ENCODE measurements around the gene VAV2.
A peak's percentile ranks its signal among the peaks of the same experiment; 100 is the strongest.
"Not testable (repeated sequence)": the region's sequence is repeated elsewhere in the genome, so short reads cannot be mapped to it uniquely, and the experiment has no call there.

VAV2 gene

DNA sequence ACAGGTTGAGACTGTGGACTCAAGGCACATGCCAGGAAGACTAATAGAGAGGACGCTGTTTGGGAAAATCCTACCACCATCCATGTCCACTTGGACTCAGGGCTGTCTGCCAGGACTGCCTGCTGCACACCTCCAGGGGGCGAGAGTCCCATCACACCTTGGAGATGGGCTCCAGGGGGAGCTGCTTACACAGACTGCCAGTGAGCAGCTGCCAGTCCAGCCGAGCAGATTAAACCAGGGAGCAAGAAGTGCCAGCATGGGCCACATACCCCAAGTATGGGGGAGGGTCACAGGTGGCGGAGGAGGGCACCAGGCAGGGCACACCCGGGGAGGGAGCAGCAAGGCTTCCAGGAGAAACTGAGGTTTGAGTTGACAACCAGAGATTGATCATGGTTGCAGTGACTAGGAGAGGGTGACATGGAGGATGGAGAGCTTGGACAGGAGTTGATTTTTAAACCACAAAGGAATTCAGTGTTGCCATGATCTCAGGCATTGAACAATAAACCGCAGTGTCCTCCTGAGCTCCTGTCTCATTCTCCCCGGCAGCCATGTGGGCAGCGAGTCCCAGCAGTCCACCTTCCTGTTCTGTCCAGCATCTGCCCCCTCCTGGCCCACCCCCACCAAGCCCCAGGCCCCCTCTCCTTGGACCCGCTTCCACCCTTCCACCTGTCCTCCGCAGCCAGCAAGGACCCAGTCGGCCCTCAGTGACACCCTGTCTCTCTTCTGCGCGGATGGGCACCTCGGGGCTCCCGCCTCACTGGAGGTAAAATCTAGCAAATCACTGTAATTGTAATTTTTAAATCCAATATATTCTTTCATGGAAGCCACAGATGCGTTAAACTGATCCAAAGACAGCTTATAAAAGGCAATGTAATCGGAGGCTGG lies 3.1 kb upstream of the VAV2 start:
- DNase-seq: no peak

DNA sequence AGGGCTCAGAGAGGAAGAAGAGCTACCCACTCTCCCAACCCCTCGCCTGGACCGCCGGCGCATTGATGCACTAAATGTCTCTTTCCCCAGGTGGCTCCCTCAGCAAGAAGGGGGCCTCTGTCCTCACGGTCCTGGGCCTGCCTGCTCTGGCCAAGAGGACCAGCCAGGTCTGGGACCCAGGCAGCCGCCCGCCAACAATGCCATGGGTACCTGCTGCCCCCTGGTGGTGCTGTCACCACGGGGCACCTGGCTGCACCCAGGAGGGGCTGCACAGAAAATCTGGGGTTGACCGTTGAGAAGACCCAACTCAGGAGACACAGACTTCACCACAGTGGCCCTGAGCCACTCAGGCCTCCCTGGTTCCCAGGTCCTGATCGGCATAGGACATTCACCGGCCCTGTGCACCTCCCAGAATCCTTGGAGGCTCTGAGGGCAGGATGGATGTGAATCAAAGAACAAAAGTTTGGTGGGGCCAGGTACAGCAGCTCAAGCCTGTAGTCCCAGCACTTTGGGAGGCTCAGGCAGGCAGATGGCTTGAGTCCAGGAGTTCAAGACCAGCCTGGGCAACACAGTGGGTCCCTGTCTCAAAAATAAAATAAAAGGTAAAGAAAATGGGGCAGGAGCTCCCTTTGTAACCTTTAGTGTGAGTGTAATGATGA lies 2.4 kb upstream of the VAV2 start:
- peak; percentile 71 to 75 for DNase-seq

DNA sequence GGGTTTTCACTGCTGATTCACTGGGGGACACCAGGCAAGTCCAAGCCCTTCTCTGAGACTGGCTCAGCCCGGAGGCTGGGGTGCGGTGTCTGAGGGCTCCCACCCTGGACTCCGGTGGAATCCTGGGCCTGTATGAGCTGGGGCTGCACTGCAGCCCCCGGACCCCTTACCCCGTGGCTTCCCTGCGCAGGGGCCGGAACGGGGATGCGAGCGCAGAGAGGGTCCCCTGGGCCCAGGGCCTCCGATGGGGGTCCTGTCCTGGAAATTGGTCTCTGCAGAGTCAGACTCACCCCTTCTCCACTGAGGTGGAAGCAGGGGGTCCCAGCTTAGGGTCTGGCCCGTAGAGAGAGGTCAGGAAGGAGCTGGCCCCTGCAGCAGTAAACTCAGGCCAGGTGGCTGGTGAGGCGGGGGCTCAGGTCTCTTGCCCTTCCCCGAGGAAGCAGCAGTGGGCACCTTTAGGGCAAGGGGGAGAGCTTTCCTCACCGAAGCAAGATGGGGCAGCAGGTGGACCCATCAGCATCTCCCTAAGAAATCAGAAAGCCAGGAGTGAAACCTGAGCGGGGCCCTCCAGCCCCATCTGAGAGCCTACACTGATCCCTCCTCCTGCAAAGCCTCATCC lies 1.6 kb upstream of the VAV2 start:
- no peak for DNase-seq

DNA sequence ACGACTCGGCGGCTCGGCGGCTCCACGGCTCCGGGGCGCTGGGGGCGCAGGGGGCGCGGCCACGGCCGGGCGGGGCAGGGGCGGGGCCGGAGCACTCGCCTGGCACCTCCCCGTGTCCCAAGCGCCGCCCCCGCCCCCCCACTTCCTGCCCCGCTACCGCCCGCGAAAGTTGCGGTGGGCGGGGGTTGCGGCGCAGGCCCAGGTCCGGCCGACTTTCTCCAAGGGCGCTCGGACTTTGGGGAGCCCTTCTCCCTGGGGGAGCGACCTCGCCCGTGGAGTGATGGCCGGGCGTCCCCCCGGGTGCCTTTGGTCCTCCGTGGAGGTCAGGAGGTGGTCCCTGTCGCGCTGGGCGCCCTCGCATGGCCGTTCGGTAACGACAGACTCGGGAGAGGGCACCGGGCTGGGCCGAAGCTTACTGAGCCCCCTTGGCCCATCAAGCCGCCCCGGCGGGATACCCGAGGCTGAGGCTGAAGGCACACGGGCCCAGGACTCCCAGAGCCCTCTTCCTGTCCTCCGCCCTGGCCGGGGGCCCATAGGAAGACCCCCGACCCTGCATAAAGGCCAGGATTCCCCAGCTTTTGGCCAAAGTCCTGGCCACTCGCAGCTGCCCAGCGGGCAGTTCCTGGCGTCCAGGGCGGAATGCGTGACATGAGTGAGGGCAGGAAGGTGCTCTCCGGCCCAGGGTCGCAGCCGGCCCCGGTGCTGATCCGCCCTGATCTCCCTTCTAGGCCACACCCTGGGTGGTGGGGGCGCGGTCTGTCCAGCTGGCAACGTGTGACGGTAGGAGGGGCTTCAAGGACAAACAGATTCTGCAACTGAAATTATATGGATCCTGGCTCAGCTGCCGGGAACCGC lies 883 bp upstream of the VAV2 start:
- DNase-seq: peak; percentile 73 to 75

DNA sequence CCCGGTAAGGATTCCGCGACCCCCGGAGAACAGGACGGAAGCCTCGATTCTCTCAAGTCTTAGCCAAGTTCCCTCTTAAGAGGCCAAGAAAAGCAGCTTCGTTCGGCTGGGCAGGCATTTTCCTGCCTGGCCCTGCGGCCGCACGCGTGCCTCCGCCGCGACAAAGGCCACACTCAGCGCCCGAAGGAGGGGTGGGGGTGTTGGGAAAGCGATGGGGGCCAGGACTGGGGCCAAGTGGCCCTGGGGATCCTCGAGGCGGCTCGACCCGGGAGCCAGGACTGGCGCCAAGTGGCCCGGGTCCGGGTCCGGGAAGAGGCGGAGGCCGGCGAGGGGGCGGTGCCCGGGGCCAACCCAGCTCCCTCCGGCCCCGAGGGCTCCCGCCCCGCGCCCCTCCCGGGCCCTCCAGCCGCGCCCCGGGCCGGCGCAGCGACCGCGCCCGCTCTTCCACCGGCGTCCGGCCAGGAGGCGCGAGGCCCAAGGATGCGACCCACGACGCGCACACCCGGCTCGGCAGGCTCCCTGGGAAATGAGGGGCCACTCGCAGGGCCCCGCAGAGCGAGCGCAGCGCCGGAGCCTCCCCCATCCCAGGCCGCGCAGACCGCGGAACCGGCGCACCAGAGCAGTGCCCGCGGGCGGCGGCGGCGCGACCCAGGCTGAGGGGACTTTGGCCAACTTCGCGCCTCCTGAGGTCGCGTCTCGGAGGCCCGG lies 756 bp downstream of the VAV2 start:
- DNase-seq: no peak

DNA sequence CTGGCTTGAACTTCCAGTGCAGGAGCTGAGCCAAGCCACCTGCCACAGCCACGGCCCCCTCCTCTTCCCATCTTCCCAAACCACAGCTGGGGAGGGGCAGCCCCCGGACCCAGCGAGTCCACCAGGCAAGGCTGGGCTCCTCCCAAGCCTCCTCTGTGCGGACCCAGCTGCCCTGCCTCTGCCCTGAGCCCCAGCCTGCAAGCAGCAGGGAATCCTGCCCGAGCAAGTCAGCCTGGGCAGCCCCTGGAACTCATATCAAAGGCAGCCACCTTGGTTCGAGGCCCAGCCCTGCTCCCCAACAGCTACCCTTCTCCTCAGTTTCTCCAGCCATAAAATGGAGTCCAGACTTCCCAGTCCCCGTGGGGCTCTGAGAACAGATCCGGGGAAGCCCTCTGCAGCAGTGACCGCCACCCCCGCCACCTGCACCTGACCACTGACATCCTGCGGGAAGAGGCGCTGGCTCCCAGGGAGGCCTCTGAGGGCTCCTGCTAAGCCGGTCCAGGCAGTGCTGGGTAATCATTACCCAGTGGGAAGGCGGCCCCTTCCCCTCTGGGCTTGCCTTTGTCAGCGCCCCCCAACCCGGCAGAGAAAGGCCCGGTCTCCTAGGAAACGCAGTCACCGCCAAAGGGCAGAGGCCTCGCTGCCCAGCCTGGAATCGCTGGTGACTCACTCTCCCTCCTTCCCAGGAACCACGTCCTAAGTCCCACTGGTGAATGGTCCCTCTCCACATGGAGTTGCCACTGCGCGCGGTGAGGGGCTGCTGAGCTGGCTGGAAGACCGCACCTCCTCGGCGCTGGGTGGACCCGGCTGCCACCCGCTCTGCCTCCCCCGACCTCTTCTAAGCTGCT lies 1.5 kb downstream of the VAV2 start:
- no peak for DNase-seq

DNA sequence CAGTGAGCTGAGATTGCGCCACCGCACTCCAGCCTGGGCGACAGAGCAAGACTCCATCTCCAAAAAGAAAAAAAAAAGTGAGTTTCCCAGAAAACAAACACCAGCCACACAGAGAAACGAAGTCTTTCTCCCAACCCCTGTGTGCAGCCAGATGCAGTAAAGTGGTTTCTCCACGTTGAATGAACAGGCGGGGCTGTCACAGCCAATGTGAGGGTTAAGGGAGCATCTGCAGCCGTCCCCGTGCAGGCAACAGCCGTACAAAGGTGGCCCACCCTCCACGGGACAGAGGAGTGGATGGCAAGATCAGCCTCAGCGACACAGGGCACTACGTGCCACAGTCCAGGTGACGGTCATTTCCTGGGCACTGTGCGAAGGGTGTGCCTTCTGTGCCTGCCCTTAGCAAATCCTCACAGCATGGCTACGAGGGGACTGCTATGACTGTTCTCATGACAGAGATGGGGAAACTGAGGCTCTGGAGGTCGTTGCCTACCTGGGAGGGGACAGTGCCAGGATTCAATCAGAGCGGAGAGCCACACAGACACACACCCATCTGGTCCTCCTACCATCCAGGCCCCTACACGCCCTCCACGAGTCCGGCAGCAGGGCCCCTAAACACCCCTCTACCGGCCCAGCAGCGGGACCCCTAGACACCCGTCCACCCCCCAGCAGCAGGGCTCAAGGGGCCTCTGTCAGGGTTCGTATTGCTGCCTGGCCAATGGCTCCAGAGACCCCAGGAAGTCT lies 2.3 kb downstream of the VAV2 start:
- no peak for DNase-seq

DNA sequence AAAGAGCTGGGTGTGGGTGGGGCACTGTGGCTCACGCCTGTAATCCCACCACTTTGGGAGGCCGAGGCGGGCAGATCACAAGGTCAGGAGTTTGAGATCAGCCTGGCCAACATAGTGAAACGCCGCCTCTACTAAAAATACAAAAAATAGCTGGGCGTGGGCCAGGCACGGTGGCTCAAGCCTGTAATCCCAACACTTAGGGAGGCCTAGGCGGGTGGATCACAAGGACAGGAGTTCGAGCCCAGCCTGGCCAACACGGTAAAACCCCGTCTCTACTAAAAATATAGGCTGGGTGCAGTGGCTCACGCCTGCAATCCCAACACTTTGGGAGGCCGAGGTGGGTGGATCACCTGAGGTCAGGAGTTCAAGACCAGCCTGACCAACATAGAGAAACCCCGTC lies 3.4 kb downstream of the VAV2 start:
- DNase-seq: not testable (repeated sequence)

DNA sequence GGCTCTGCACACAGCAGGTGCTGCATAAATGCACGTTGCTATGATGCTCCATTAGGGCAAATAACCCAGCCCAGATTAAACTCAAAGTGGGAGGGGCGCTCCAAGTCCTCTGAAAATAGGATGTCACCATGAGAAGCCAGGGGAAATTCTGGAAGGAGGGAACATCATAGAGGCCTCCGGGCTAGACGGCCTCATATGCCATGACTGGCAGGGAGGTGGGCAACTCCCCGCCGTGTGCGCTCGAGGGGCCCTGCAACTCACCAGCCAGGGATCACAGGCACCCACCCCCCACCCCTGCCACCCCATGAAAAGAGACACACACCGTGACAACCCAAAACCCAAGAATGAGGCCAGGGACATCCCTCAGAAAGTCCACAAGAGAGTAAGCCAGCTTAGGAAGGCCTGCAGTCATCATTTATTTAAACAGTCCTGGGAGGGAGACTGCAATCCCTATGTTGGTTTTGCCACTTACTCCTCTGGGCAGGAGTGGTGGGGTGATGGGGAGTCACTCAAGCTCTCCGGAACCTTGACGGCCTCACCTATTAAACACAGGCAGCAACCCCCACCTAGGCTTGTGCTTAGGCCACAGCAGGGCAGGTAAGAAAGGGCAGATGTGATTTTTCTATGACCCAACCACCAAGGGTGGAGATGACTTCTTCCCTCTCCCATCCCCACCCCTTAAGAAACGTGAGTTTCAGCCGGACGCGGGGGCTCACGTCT lies 4.0 kb downstream of the VAV2 start:
- no peak for DNase-seq

DNA sequence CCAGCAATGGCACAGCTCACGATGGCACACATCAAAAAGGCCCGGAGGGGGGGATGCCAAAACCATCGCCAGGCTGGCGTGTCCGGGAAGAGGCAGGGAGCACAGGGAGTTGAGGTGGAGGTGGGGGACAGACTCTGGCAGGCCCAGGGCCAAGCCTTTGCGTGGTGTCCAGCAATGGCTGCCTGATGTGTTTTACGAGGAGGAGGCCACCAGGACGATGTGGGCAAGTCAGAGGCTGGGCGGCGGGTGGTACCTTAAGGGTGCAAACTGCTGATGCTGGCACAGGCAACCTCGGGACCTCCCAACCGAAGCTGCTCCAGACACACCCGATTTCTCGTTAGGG lies 4.7 kb downstream of the VAV2 start:
- no peak for DNase-seq

DNA sequence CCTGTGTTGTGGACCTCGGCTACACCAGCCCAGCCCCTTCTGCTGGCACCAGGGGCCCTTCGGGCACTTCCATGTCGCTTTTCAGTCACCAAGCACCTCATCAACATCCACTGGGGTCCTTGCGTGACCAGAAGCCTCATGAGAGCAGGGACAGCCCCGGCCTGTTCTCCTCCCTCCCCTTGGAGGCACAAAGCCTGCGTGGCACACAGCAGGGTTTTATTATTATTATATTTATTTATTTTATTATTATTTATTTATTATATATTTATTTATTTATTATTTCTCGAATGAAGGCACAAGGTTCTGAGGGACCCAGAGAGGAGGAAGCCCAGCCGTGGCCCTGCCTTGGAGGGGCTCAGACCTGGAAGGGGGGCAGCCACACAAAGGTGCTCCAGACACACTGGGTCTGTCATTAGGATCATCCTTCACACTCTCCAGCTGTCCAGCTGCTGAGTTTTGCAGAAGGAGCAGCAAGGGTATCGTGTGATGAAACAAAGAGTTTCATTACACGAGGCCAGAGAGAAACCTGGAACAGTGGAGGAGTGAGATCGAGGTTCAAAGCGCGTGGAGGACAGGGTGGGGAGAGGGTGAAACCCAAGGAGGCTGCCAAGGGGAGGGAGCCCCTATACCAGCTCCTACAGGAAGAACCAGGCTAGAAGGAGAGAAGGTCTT lies 5.2 kb downstream of the VAV2 start:
- no peak for DNase-seq

DNA sequence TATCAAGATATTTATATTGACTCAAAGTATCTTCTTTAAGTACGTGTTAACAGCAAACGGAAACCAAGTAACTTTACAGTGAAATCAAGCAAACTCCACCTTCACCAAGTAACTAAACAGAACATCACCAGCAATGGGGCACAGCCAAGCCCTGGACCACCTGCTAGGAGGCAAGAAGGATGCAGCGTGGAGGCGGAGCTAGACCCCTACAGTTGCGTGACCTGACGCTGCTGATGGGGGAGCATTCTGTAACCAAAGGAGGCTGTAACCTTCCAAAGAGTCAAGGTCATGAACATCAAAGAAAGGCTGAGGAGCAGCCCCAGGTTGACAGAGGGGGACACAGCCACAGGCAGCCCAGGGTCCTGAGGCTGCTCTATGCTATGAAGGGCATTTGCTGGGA lies 6.1 kb downstream of the VAV2 start:
- DNase-seq: no peak

DNA sequence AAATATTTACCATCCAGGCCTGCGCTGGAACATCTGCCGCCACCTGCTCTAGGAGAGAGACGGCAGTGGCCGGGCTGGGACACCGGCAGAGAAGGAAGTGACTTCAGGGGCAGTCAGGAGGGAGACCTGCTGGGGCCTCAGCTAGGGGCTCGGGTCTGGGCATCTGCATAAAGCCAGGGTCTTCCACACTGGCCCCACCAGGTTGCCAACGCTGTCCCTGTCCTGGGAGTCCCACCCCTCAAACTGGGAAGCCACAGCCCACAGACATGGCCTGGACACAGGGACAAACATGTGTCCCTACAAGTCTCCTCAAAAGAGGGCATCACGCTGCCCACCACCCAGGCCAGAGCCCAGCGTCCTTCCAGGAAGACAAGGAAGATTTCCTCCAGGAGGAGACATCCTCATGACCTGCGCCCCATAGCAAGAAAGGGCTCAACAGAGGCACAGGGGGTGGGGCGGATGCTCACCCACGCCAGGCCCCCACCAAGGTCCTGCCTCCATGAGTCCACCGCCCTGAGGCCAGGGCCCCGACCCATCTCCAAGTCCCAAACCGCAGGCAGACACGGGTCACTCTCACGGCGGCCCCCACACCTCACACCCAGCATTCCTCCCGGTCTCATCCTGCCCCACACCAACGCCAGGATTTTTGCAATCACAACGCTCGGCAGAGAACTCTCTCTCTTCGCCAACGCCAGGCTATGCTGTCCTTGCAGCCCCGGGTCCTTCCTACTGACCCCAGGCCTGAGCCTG lies 9.0 kb downstream of the VAV2 start:
- DNase-seq: no peak

DNA sequence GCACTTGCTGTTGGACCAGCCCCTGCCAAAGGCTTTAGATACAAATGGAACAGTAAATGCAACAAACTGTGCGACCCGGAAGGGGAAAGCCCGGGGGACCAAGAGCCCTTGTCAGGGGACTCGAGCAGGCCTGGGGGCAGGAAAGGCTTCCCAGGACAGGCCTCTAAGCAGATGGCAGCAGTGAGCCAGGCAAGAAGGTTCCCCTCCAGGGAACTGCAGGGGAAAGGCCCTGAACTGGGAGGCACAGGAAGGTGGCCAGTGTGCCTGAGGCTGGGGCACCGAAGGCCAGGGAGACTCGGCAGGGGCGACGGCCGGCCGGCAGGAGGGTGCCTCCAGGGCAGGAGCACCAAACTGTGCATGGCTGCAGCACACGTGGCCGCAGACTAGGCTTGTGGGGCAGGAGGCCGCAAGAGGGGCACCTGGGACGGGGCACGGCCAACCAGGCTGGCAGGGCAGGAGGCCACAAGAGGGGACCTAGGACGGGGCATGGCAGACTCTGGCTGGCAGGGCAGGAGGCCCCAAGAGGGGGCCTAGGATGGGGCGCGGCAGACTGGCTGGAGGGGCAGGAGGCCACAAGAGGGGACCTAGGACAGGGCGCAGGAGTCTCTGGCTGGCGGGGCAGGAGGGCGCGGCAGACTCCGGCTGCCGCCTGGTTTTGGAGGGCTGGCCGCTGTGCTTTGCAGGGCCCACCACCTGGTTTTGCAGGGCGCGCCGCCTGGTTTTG lies 10.0 kb downstream of the VAV2 start:
- no peak for DNase-seq

DNA sequence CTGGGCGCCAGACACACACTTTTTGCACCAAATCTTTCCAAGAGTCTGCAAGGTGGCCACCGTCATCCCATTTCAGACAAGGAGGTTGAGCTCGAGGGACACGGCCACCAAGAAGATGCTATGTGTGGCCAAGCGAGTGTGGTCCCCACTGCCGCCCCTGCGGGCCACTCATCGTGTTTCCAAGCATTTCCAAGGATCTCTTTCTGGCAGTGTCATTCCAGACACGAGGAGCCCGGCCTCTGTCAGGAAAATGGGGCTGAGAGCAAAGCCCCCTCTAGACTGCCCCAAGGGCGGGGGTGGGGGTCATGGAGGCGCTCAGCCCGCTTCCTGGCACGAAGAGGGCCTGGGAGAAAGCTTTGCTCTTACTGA lies 10.6 kb downstream of the VAV2 start:
- DNase-seq: no peak

DNA sequence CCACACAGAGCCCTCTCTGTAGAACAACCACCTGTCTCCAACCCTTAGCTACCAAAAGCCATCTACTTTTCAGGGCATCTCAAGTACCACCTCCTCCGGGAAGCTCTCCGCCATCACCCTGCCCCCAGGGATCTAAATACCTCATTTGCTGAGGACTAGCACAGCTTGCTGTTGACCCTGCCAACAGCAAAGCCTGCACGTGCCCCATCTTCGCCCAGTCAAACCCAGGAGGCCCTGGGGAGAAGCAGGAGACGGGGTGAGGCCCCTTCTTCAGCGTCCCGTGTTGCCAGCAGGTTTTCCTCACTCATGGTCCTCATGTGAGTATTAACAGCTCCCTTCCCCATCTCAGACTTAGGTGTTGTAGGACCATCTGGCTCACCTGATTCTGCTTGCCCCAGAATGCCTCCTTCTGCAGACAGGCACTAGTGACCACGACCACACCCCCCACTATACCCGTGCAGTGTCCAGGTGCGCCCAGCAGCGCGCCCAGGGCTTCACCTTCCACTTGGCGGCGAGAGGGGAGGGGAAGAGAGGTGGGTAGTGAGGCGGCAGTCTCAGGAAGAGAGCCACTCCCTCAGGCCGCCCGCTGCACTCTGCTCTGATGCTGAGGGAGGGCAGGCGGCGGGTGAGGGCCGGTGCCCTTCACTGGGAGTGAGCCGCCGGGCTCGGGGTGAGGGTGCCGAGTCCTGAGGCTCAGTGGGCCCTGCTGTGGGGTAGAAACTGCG lies 11.1 kb downstream of the VAV2 start:
- no peak for DNase-seq

Data from CD4-positive, alpha-beta T cell treated with Interleukin-1 beta for 1 hour (primary cell).